ENCODE data around the gene ASCL4. TPM values are rescaled to one million over a fixed set of nuclear protein-coding genes. Genes with fewer than 3 reads are reported as not detected.
"Not testable (repeated sequence)": the region's sequence is repeated elsewhere in the genome, so short reads cannot be mapped to it uniquely, and the experiment has no call there.

Gene ASCL4
- not detected for total RNA-seq

- Histone ChIP-seq H3K36me3 (no peaks in the 10 kb centered on the region), H3K9me3 (no peaks in the 10 kb centered on the region), H3K4me3 (peak within 1 kb of the TSS in 3 of 4 donors; percentile 11 to 28 (median 18)), H3K4me1 (no peaks in the 10 kb centered on the region), H3K27me3 (peaks cover 32 to 50% (median 37%) of the 10 kb centered on the region in 3 donors), H3K27ac (no peak within 1 kb of the TSS)
- DNase-seq (no peak), ATAC-seq (no peak)
- intact Hi-C loops (cut with DNase I; ENCODE audit: low total_unique reads): no loop called here
- in situ Hi-C loops (cut with MboI; ENCODE audit: low sequenced_read_pairs in 4 of 4): no loop called here
- no peak for TF ChIP-seq CTCF (IDR thresholded peaks at IDR 0.05 in 4 of 5, conservative IDR thresholded peaks at IDR 0.05 in 1 of 5)
- no peak for TF ChIP-seq POLR2A (IDR thresholded peaks at IDR 0.05)
These were observed at the start of gene ASCL4 for GRCh38 chr12:107774349-107775029. TSS of gene ASCL4 (plus strand) at chr12:107774704. CDS start at chr12:107775219, 515 bp downstream.

DNA sequence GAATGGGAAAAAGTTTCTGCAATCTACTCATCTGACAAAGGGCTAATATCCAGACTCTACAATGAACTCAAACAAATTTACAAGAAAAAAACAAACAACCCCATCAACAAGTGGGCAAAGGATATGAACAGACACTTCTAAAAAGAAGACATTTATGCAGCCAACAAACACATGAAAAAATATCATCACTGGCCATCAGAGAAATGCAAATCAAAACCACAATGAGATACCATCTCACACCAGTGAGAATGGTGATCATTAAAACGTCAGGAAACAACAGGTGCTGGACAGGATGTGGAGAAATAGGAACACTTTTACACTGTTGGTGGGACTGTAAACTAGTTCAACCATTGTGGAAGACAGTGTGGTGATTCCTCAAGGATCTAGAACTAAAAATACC is 47.2 kb upstream of the ASCL4 start:
- in situ Hi-C loops (cut with MboI; ENCODE audit: low sequenced_read_pairs in 4 of 4); H3K4me3 ChIP-seq; intact Hi-C loops (cut with DNase I; ENCODE audit: low total_unique reads); H3K27ac ChIP-seq; H3K36me3 ChIP-seq; H3K9me3 ChIP-seq; H3K27me3 ChIP-seq; DNase-seq; H3K4me1 ChIP-seq; ATAC-seq: not testable (repeated sequence)

- H3K9me3 ChIP-seq; DNase-seq; H3K4me3 ChIP-seq; intact Hi-C loops (cut with DNase I; ENCODE audit: low total_unique reads); H3K27me3 ChIP-seq; H3K27ac ChIP-seq; H3K4me1 ChIP-seq; in situ Hi-C loops (cut with MboI; ENCODE audit: low sequenced_read_pairs in 4 of 4); ATAC-seq; H3K36me3 ChIP-seq: not testable (repeated sequence)
These were observed 46.8 kb upstream of the ASCL4 start for GRCh38 chr12:107727742-107728141.

- Histone ChIP-seq H3K36me3 (peaks cover 0 to 26% of the 10 kb centered on the region in 2 donors), H3K27me3 (no peaks in the 10 kb centered on the region), H3K4me3 (no peak overlapping the region), H3K9me3 (no peaks in the 10 kb centered on the region), H3K4me1 (no peaks in the 10 kb centered on the region), H3K27ac (no peak overlapping the region)
- in situ Hi-C loops (cut with MboI; ENCODE audit: low sequenced_read_pairs in 4 of 4) (no loop called here), intact Hi-C loops (cut with DNase I; ENCODE audit: low total_unique reads) (no loop called here)
- no peak for DNase-seq
- TF ChIP-seq POLR2A (IDR thresholded peaks at IDR 0.05) (no peak), CTCF (IDR thresholded peaks at IDR 0.05 in 4 of 5, conservative IDR thresholded peaks at IDR 0.05 in 1 of 5) (no peak)
- no peak for ATAC-seq
These were observed 43.7 kb upstream of the ASCL4 start for GRCh38 chr12:107730618-107731341.

DNA sequence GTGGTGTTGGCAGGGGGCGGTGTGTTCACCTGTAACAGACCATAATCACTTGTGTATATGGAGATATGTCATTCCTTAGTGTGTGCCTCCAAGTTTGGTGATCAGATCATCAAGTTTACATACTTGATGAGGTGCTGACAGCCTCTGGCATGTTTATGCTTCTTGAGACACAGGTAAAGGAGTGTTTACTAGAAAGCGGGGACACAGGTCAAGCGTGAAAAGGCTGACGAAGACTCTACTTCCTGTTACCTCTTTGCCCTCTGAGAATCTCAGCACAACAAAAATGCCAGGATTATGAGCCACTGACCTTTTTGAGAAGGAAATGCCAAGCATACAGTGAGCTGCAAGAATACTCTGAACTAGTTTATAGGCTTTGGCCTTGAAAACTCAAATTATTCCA is 43.1 kb upstream of the ASCL4 start:
- DNase-seq (no peak), ATAC-seq (no peak)
- no peaks in the 10 kb centered on the region for H3K27me3 ChIP-seq
- in situ Hi-C loops (cut with MboI; ENCODE audit: low sequenced_read_pairs in 4 of 4): no loop called here
- no peak overlapping the region for H3K27ac ChIP-seq
- no peaks in the 10 kb centered on the region for H3K4me1 ChIP-seq
- H3K36me3 ChIP-seq: peaks cover 0 to 32% of the 10 kb centered on the region in 2 donors
- no peak for TF ChIP-seq POLR2A (IDR thresholded peaks at IDR 0.05)
- TF ChIP-seq CTCF (IDR thresholded peaks at IDR 0.05 in 4 of 5, conservative IDR thresholded peaks at IDR 0.05 in 1 of 5): no peak
- intact Hi-C loops (cut with DNase I; ENCODE audit: low total_unique reads): no loop called here
- no peak overlapping the region for H3K4me3 ChIP-seq
- no peaks in the 10 kb centered on the region for H3K9me3 ChIP-seq
